SK-N-SH (cell line): Measurements from ENCODE around the gene MRFAP1. TPM values are rescaled to one million over a fixed set of nuclear protein-coding genes. Genes with fewer than 3 reads are reported as not detected.

Source experiments
- CTCF ChIA-PET: fragments of 300-600, 350-600 bp; formaldehyde crosslinking; extraction: SDS; loops from one replicate; lab custom pipeline; 2021; lab: Yijun Ruan, JAX
- POLR2A ChIA-PET: fragments of 350-600 bp; sonication (Branson Sonifier 250); formaldehyde crosslinking; extraction: SDS; loops from one replicate; lab custom pipeline; 2020; ENCODE audit warnings: antibody characterized with exemption, inconsistent platforms; lab: Yijun Ruan, JAX
- DNase-seq: peaks from one replicate; pipeline ENCODE4 v3.0.0; 2012
- H2AFZ ChIP-seq: fragments of 200-600 bp; sonication (generic); 2 replicates; pipeline ENCODE4 v1.8.1; 2016; ENCODE audit warnings: antibody characterized with exemption, mild to moderate bottlenecking, low read depth
- H3F3A ChIP-seq: fragments of 200-600 bp; sonication (generic); replicated peaks from 2 replicates; pipeline ENCODE3; 2016; ENCODE audit warnings: antibody characterized with exemption, mild to moderate bottlenecking; ENCODE audit not compliant: insufficient read depth
- H3K27ac ChIP-seq, 2 experiments: fragments of 200-500 bp in 1 of 2; fragments of 200-600 bp in 1 of 2; sonication (Bioruptor generic) in 1 of 2; sonication (generic), shearing (Covaris generic) in 1 of 2; 2 replicates each; pipeline versions ENCODE4 v1.5.1 to v1.6.1; 2014 to 2016; ENCODE audit warnings: low read depth in 2 of 2, inconsistent platforms in 1 of 2, low read length in 1 of 2, mild to moderate bottlenecking in 1 of 2, mixed read lengths in 1 of 2
- H3K27me3 ChIP-seq: fragments of 200-600 bp; sonication (generic), shearing (Covaris generic); 2 replicates; pipeline ENCODE4 v1.6.1; 2016; ENCODE audit warnings: mixed run types; ENCODE audit not compliant: insufficient read depth
- H3K36me3 ChIP-seq, 2 experiments: fragments of 200-500 bp in 1 of 2; fragments of 200-600 bp in 1 of 2; sonication (Bioruptor generic) in 1 of 2; sonication (generic) in 1 of 2; replicated peaks in 1 of 2; 2 replicates each; pipeline versions ENCODE3 to v1.5.1; 2014 to 2016; ENCODE audit warnings: low read length in 1 of 2, mild to moderate bottlenecking in 1 of 2; ENCODE audit not compliant: insufficient read depth in 2 of 2, control insufficient read depth in 1 of 2
- H3K4me1 ChIP-seq, 2 experiments: fragments of 200-500 bp in 1 of 2; fragments of 200-600 bp in 1 of 2; sonication (Bioruptor generic) in 1 of 2; sonication (generic), shearing (Covaris generic) in 1 of 2; 2 replicates each; pipeline versions ENCODE4 v1.5.1 to v1.6.1; 2014 to 2016; ENCODE audit warnings: low read depth in 1 of 2, low read length in 1 of 2, mixed run types in 1 of 2; ENCODE audit not compliant: insufficient read depth in 2 of 2, control insufficient read depth in 1 of 2
- H3K4me2 ChIP-seq: fragments of 200-600 bp; sonication (generic), shearing (Covaris generic); 2 replicates; pipeline ENCODE4 v1.6.1; 2017; ENCODE audit warnings: mixed run types
- H3K4me3 ChIP-seq, 2 experiments: fragments of 200-500 bp in 1 of 2; fragments of 200-600 bp in 1 of 2; sonication (Bioruptor generic) in 1 of 2; sonication (generic), shearing (Covaris generic) in 1 of 2; 2 replicates each; pipeline versions ENCODE4 v1.5.1 to v1.8.1; 2014 to 2016; ENCODE audit warnings: low read depth in 2 of 2, inconsistent platforms in 1 of 2, low read length in 1 of 2, mild to moderate bottlenecking in 1 of 2, mixed read lengths in 1 of 2, moderate library complexity in 1 of 2
- H3K79me2 ChIP-seq: fragments of 200-600 bp; sonication (generic); 2 replicates; pipeline ENCODE4 v1.8.1; 2017; ENCODE audit warnings: mild to moderate bottlenecking; ENCODE audit not compliant: insufficient read depth
- H3K9ac ChIP-seq: fragments of 200-600 bp; sonication (generic); 2 replicates; pipeline ENCODE4 v1.6.1; 2017; ENCODE audit warnings: mixed run types
- H3K9me2 ChIP-seq: fragments of 200-600 bp; sonication (generic); 2 replicates; pipeline ENCODE4 v1.6.1; 2017; ENCODE audit warnings: mixed run types
- H3K9me3 ChIP-seq: fragments of 200-600 bp; sonication (generic); 2 replicates; pipeline ENCODE4 v1.6.1; 2017; ENCODE audit warnings: mixed run types, mild to moderate bottlenecking, moderate library complexity
- H4K20me1 ChIP-seq: fragments of 200-600 bp; sonication (generic); 2 replicates; pipeline ENCODE4 v1.6.1; 2017; ENCODE audit warnings: mild to moderate bottlenecking, mixed run types; ENCODE audit not compliant: insufficient read depth
- CTCF ChIP-seq: fragments of 200-600 bp; sonication (generic); IDR thresholded peaks from 2 replicates; pipeline ENCODE4 v1.6.1; 2017; ENCODE audit warnings: antibody characterized with exemption, mild to moderate bottlenecking, moderate library complexity
- ELF1 ChIP-seq: IDR thresholded peaks from 2 replicates; pipeline ENCODE4 v1.4.0; 2012
- FOSL2 ChIP-seq: IDR thresholded peaks from 2 replicates; pipeline ENCODE4 v1.4.0; 2012; ENCODE audit warnings: low read depth, mild to moderate bottlenecking, moderate library complexity, borderline replicate concordance
- FOXJ3 ChIP-seq: sonication (generic); formaldehyde crosslinking; IDR thresholded peaks from 2 replicates; pipeline ENCODE4 v1.5.1; 2020; ENCODE audit warnings: mild to moderate bottlenecking, missing genetic modification reagents
- GATA2 ChIP-seq: sonication (generic); formaldehyde crosslinking; IDR thresholded peaks from 2 replicates; pipeline ENCODE4 v1.5.0; 2020; ENCODE audit warnings: mild to moderate bottlenecking, missing genetic modification reagents
- IRF3 ChIP-seq: fragments of 150-350 bp; IDR thresholded peaks from 2 replicates; pipeline ENCODE4 v1.6.1; 2016; ENCODE audit warnings: mild to moderate bottlenecking, low read depth, low read length
- MAX ChIP-seq: IDR thresholded peaks from 2 replicates; pipeline ENCODE4 v1.4.0; 2012; ENCODE audit warnings: low read depth
- MEF2A ChIP-seq: IDR thresholded peaks from 2 replicates; pipeline ENCODE4 v1.4.0; 2012; ENCODE audit warnings: low read depth, borderline replicate concordance
- NFIC ChIP-seq: IDR thresholded peaks from 2 replicates; pipeline ENCODE4 v1.4.0; 2012; ENCODE audit warnings: borderline replicate concordance
- PBX3 ChIP-seq: IDR thresholded peaks from 2 replicates; pipeline ENCODE4; 2012
- RAD21 ChIP-seq: IDR thresholded peaks from 2 replicates; pipeline ENCODE4 v1.6.1; 2012; ENCODE audit warnings: mild to moderate bottlenecking, low read length
- RFX5 ChIP-seq: IDR thresholded peaks from 2 replicates; pipeline ENCODE4 v1.6.1; 2012; ENCODE audit warnings: mild to moderate bottlenecking, improper control_type of control experiment, low read length
- RXRA ChIP-seq: IDR thresholded peaks from 2 replicates; pipeline ENCODE4 v1.4.0; 2012; ENCODE audit warnings: low read depth, mild to moderate bottlenecking, borderline replicate concordance
- SIN3A ChIP-seq: IDR thresholded peaks from 2 replicates; pipeline ENCODE4 v1.6.1; 2012; ENCODE audit warnings: low read depth, mild to moderate bottlenecking, low read length, moderate library complexity, borderline replicate concordance
- TAF1 ChIP-seq: IDR thresholded peaks from 2 replicates; pipeline ENCODE4 v1.6.1; 2012; ENCODE audit warnings: low read depth, mild to moderate bottlenecking, low read length, moderate library complexity, borderline replicate concordance
- USF2 ChIP-seq: fragments of 150-350 bp; IDR thresholded peaks from 2 replicates; pipeline ENCODE4 v1.6.1; 2017; ENCODE audit warnings: antibody characterized with exemption, low read length, low read depth, borderline replicate concordance
- YY1 ChIP-seq: IDR thresholded peaks from 2 replicates; pipeline ENCODE4 v1.4.0; 2012; ENCODE audit warnings: low read depth, mild to moderate bottlenecking
- ZBTB33 ChIP-seq: IDR thresholded peaks from 2 replicates; pipeline ENCODE4 v1.4.0; 2012; ENCODE audit warnings: low read depth, borderline replicate concordance
- WGBS: methylation state at CpG from one replicate; pipeline ENCODE4 v1.1.6; 2017; ENCODE audit warnings: low lambda C conversion rate; 5-methylcytosine and 5-hydroxymethylcytosine counted together
- polyA plus RNA-seq, 3 experiments: library from polyadenylated mRNA; depleted of rRNA; stranded (reverse); fragments of >200 nt; gene quantifications; 2 replicates each; pipeline ENCODE4 v1.2.3, GENCODE V29; 2012

MRFAP1 gene
- polyA plus RNA-seq, 1 of the 3 experiments (the other 2 are of a cell fraction), result 416 TPM

- peak; percentile 48 for TF ChIP-seq CTCF
- no peak for TF ChIP-seq MEF2A
- TF ChIP-seq NFIC, result no peak
- 0 out of 2 replicates have a peak, but pooled peaks have one; percentile 39 for TF ChIP-seq MAX
- no peak for TF ChIP-seq RFX5
- no peak for TF ChIP-seq SIN3A
- TF ChIP-seq, all 33 proteins: peak for 4
These were observed 34.1 kb downstream of the MRFAP1 start (continued) for GRCh38 chr4:6674500-6675149.

GRCh38 chr4:6676722-6677558, 36.5 kb downstream of the MRFAP1 start:
- Histone ChIP-seq H3K27ac (no peak overlapping the region), H3K4me2 (peak overlapping the region; percentile 83), H3F3A (peaks cover 8% of the 10 kb centered on the region), H3K9me2 (no peaks in the 10 kb centered on the region), H4K20me1 (peaks cover 14% of the 10 kb centered on the region), H3K4me1 (peaks cover 16 to 20% of the 10 kb centered on the region in 2 experiments; a peak in 2 of 4 replicates), H3K9me3 (no peaks in the 10 kb centered on the region), H3K36me3 (peaks cover 5 to 15% of the 10 kb centered on the region in 2 experiments), H3K79me2 (peaks cover 40% of the 10 kb centered on the region), H2AFZ (no peak overlapping the region), H3K4me3 (peak overlapping the region in 1 of 2 experiments; percentile 35; a peak in 1 of 4 replicates), H3K9ac (no peak overlapping the region), H3K27me3 (no peaks in the 10 kb centered on the region)
- CTCF ChIA-PET, result interaction anchor here (1.0 to 1.2 kb wide), 3 partner anchors 25 to 130 kb away, joined by 3 to 4 read pairs (median 3); partner anchors contain the start of gene MRFAP1L1
- POLR2A ChIA-PET, result interaction anchor here (0.6 to 0.7 kb wide), 2 partner anchors 15 to 33 kb away, joined by 3 read pairs; no protein-coding TSS in a partner anchor
- 93% methylated on average over 21 of the region's 21 CpGs for WGBS
- DNase-seq, result no peak
- TF ChIP-seq USF2 (no peak), ELF1 (no peak), FOSL2 (no peak), PBX3 (no peak), ZBTB33 (no peak), CTCF (no peak), RAD21 (no peak), RXRA (no peak), TAF1 (no peak), RFX5 (no peak), IRF3 (no peak), YY1 (no peak), SIN3A (no peak), FOXJ3 (CRISPR knock-in tag) (no peak), GATA2 (CRISPR knock-in tag) (no peak)
